ENCODE measurements around the gene EXTL2. TPM values are rescaled to one million over a fixed set of nuclear protein-coding genes. Genes with fewer than 3 reads are reported as not detected.
"Not testable (repeated sequence)": the region's sequence is repeated elsewhere in the genome, so short reads cannot be mapped to it uniquely, and the experiment has no call there.

Gene EXTL2
- polyA plus RNA-seq, 2 donors, result 2.6 to 3.7 TPM

DNA sequence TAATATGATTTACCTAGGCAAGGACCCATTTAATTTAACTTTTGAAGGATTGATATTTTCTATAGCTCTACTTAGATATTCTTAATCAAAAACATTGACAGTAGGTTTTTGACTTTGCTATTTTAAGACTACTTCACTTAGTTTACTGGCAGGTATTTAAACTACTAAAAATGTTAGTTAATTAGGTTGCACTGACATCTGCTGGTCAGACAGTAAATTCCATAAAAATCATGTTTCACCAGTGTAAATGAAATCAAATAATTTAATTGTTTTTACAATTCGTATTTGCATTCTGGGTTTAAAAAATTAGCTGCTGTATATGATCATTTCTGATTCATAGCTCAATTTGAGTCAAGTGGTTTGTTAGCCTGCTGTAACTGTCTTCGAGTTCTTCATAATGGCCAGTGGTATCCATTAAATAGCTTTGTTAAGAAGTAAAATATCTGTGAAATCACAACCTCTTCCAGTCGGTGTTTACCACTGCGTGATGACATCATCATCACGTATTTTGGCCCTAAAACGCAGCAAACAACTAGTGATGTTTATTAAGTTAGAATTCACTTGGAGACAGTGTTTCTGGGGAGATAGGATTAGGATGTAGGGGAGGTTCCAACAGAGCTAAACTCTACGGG lies 26.2 kb downstream of the EXTL2 start:
- 11 to 16% methylated on average over 7 of the region's 7 CpGs for WGBS, 2 donors
- no peaks in the 10 kb centered on the region for H3K36me3 ChIP-seq (ENCODE audit: control insufficient read depth in 2 of 2, insufficient read depth in 2 of 2, low read length in 1 of 2)
- no peaks in the 10 kb centered on the region for H3K27me3 ChIP-seq (ENCODE audit: control insufficient read depth in 1 of 2, insufficient read depth in 2 of 2, low read length in 2 of 2)
- no peaks in the 10 kb centered on the region for H3K4me1 ChIP-seq (ENCODE audit: control insufficient read depth in 2 of 2, insufficient read depth in 2 of 2, low read length in 1 of 2)
- H3K9me3 ChIP-seq (ENCODE audit: control insufficient read depth in 2 of 2, insufficient read depth in 1 of 2, low read depth in 1 of 2, low read length in 1 of 2), result no peaks in the 10 kb centered on the region
- no peak overlapping the region for H3K27ac ChIP-seq (ENCODE audit: low read depth in 2 of 2, low read length in 1 of 2)
- no peak overlapping the region for H3K4me3 ChIP-seq (ENCODE audit: low read depth in 1 of 2, low read length in 2 of 2)

DNA sequence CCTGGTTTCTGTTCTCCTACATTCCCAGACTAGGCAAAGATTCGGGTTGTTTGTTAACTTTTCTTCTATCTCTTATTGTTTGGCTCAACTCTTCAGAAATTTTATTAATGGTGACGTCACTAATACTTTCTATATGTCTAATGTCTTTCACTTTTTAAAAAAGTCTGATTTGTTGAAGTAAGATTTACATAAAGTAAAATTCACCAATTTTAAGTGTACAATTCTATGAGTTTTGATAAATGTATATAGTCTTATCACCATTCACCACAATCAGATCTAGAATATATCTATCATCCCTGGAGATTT lies 27.8 kb downstream of the EXTL2 start:
- H3K27ac ChIP-seq (ENCODE audit: low read depth in 2 of 2, low read length in 1 of 2), result no peak overlapping the region
- no peaks in the 10 kb centered on the region for H3K4me1 ChIP-seq (ENCODE audit: control insufficient read depth in 2 of 2, insufficient read depth in 2 of 2, low read length in 1 of 2)
- H3K9me3 ChIP-seq (ENCODE audit: control insufficient read depth in 2 of 2, insufficient read depth in 1 of 2, low read depth in 1 of 2, low read length in 1 of 2), result no peaks in the 10 kb centered on the region
- no peaks in the 10 kb centered on the region for H3K27me3 ChIP-seq (ENCODE audit: control insufficient read depth in 1 of 2, insufficient read depth in 2 of 2, low read length in 2 of 2)
- H3K36me3 ChIP-seq (ENCODE audit: control insufficient read depth in 2 of 2, insufficient read depth in 2 of 2, low read length in 1 of 2), result no peaks in the 10 kb centered on the region
- 64% methylated on average over 2 of the region's 2 CpGs for WGBS, 2 donors
- H3K4me3 ChIP-seq (ENCODE audit: low read depth in 1 of 2, low read length in 2 of 2), result no peak overlapping the region

DNA sequence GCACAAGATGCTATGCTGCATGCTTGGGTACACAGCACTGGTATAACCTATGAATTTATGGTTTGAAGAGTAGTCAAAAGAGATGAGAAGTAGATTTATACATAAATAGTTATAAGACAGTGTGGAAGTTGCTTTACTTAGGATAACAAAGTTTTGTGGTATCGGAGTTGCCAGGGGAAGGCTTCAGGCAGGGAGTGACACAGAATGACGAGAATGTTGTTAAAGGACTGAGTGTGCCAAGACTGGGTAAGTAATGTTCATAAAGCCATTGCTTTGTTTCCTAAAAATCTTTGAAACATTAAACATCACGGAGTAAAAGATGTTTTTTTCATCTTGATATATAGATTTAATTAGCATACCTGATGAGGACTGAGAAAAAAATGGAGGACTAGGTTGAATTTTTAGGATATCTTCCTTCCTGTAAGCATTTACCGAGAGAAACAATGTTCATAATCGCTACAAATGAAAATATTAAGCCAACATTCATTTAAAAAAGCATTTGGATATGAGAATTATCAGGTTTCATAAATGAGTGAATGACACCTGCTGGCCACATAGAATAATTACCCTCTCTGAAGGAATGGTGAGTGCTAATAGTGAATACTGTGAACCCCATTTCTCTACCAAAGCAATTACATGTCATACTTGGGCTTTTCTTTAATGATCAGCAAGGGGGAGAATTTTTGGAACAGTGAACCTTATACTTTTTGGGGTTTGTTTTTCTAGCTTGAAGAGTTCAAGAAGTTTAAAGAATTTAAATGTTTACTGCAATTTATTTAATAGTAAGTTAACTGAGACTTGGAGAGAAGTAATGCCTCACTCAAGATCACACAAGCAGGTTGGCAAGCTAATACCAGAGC lies 28.4 kb downstream of the EXTL2 start:
- WGBS, 2 donors, result 18 to 24% methylated on average over 5 of the region's 5 CpGs
- no peaks in the 10 kb centered on the region for H3K9me3 ChIP-seq (ENCODE audit: control insufficient read depth in 2 of 2, insufficient read depth in 1 of 2, low read depth in 1 of 2, low read length in 1 of 2)
- no peak overlapping the region for H3K27ac ChIP-seq (ENCODE audit: low read depth in 2 of 2, low read length in 1 of 2)
- H3K36me3 ChIP-seq (ENCODE audit: control insufficient read depth in 2 of 2, insufficient read depth in 2 of 2, low read length in 1 of 2), result no peaks in the 10 kb centered on the region
- H3K27me3 ChIP-seq (ENCODE audit: control insufficient read depth in 1 of 2, insufficient read depth in 2 of 2, low read length in 2 of 2), result no peaks in the 10 kb centered on the region
- H3K4me1 ChIP-seq (ENCODE audit: control insufficient read depth in 2 of 2, insufficient read depth in 2 of 2, low read length in 1 of 2), result no peaks in the 10 kb centered on the region
- no peak overlapping the region for H3K4me3 ChIP-seq (ENCODE audit: low read depth in 1 of 2, low read length in 2 of 2)

DNA sequence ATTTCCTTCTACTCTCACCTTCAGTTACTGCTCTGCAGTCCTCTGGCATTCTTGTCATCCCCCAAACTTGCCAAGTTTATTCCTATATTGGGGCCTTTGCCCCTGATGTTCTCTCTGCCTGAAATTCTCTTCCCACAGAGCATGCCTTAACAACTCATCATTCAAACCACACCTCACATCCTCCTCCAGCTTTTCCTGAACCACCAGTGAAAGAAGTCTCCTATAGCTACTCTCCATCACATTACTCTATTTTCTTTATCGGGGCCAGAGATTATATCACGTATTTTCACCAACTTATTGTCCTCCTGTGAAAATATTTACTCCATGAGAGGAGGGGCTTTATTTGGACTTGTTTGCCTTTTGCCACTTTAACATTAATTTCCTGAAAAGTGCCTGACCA lies 32.1 kb downstream of the EXTL2 start:
- H3K36me3 ChIP-seq (ENCODE audit: control insufficient read depth in 2 of 2, insufficient read depth in 2 of 2, low read length in 1 of 2), result no peaks in the 10 kb centered on the region
- no peaks in the 10 kb centered on the region for H3K4me1 ChIP-seq (ENCODE audit: control insufficient read depth in 2 of 2, insufficient read depth in 2 of 2, low read length in 1 of 2)
- H3K9me3 ChIP-seq (ENCODE audit: control insufficient read depth in 2 of 2, insufficient read depth in 1 of 2, low read depth in 1 of 2, low read length in 1 of 2), result no peaks in the 10 kb centered on the region
- no peak overlapping the region for H3K4me3 ChIP-seq (ENCODE audit: low read depth in 1 of 2, low read length in 2 of 2)
- 82 to 83% methylated on average over 2 of the region's 2 CpGs for WGBS, 2 donors
- H3K27ac ChIP-seq (ENCODE audit: low read depth in 2 of 2, low read length in 1 of 2), result no peak overlapping the region
- no peaks in the 10 kb centered on the region for H3K27me3 ChIP-seq (ENCODE audit: control insufficient read depth in 1 of 2, insufficient read depth in 2 of 2, low read length in 2 of 2)

DNA sequence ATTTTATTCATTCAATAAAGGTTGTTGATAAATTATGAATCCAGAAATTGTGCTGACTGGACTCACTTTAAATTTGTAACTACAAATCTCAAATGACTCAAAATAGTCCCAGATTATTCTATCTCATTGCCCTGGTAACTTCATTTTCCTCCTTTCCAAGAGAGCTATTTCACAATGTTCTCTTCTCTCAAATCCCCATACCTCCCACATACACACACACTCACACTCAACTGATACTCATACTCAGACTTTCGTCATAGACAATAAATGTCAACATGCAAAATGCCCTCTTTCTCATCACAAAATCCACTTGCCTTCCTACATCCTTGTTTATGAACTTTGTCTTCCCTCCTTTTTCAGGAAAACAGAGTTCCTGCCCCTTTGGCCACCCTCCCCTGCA lies 33.3 kb downstream of the EXTL2 start:
- no peaks in the 10 kb centered on the region for H3K9me3 ChIP-seq (ENCODE audit: control insufficient read depth in 2 of 2, insufficient read depth in 1 of 2, low read depth in 1 of 2, low read length in 1 of 2)
- no peaks in the 10 kb centered on the region for H3K4me1 ChIP-seq (ENCODE audit: control insufficient read depth in 2 of 2, insufficient read depth in 2 of 2, low read length in 1 of 2)
- no peak overlapping the region for H3K27ac ChIP-seq (ENCODE audit: low read depth in 2 of 2, low read length in 1 of 2)
- no peaks in the 10 kb centered on the region for H3K27me3 ChIP-seq (ENCODE audit: control insufficient read depth in 1 of 2, insufficient read depth in 2 of 2, low read length in 2 of 2)
- H3K4me3 ChIP-seq (ENCODE audit: low read depth in 1 of 2, low read length in 2 of 2), result no peak overlapping the region
- WGBS, 2 donors, result 78 to 90% methylated on average over 1 of the region's 1 CpG
- H3K36me3 ChIP-seq (ENCODE audit: control insufficient read depth in 2 of 2, insufficient read depth in 2 of 2, low read length in 1 of 2), result no peaks in the 10 kb centered on the region

DNA sequence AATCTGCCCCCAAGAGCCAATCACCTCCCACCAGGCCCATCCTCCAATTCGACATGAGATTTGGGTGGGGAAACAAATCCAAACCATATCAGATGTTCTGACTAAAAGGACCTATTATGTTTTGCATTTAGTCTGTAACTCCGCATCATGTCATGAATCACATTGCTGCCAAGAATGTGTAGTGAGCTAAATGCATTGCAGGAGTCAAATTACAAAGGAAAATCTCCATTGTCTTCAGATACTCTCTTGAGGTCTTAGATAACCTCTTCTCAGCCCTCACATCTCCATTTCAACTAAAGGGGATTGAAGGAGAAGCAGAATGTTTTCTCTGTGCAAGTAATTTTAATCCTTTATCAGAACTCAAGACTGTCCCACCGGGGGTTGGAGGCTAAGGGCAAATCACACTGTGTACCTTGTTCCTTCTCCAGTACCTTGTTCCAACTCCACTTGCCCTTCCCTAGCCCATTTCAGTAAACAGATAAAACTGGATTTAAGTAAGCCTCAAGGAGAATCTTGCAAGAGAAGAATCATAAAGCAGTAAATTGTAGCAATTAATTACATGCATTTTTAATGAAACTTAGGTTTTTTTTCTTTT lies 34.1 kb downstream of the EXTL2 start:
- H3K4me1 ChIP-seq (ENCODE audit: control insufficient read depth in 2 of 2, insufficient read depth in 2 of 2, low read length in 1 of 2), result no peaks in the 10 kb centered on the region
- no peak overlapping the region for H3K4me3 ChIP-seq (ENCODE audit: low read depth in 1 of 2, low read length in 2 of 2)
- no peaks in the 10 kb centered on the region for H3K9me3 ChIP-seq (ENCODE audit: control insufficient read depth in 2 of 2, insufficient read depth in 1 of 2, low read depth in 1 of 2, low read length in 1 of 2)
- no peaks in the 10 kb centered on the region for H3K27me3 ChIP-seq (ENCODE audit: control insufficient read depth in 1 of 2, insufficient read depth in 2 of 2, low read length in 2 of 2)
- no peak overlapping the region for H3K27ac ChIP-seq (ENCODE audit: low read depth in 2 of 2, low read length in 1 of 2)
- 61 to 62% methylated on average over 3 of the region's 3 CpGs for WGBS, 2 donors
- no peaks in the 10 kb centered on the region for H3K36me3 ChIP-seq (ENCODE audit: control insufficient read depth in 2 of 2, insufficient read depth in 2 of 2, low read length in 1 of 2)

DNA sequence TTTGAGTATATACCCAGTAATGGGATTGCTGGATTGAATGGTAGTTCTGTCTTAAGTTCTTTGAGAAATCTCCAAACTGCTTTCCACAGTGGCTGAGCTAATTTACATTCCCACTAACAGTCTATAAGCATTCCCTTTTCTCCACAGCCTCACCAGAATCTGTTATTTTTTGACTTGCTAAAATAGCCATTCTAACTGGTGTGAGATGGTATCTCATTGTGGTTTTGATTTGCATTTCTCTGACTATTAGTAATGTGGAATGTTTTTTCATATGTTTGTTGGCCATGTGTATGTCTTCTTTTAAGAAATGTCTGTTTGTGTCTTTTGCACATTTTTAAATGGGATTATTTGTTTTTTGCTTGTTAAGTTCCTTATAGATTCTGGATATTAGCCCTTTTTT lies 39.5 kb downstream of the EXTL2 start:
- H3K9me3 ChIP-seq (ENCODE audit: control insufficient read depth in 2 of 2, insufficient read depth in 1 of 2, low read depth in 1 of 2, low read length in 1 of 2); H3K27me3 ChIP-seq (ENCODE audit: control insufficient read depth in 1 of 2, insufficient read depth in 2 of 2, low read length in 2 of 2); H3K4me3 ChIP-seq (ENCODE audit: low read depth in 1 of 2, low read length in 2 of 2); H3K27ac ChIP-seq (ENCODE audit: low read depth in 2 of 2, low read length in 1 of 2); H3K36me3 ChIP-seq (ENCODE audit: control insufficient read depth in 2 of 2, insufficient read depth in 2 of 2, low read length in 1 of 2); H3K4me1 ChIP-seq (ENCODE audit: control insufficient read depth in 2 of 2, insufficient read depth in 2 of 2, low read length in 1 of 2): not testable (repeated sequence)

DNA sequence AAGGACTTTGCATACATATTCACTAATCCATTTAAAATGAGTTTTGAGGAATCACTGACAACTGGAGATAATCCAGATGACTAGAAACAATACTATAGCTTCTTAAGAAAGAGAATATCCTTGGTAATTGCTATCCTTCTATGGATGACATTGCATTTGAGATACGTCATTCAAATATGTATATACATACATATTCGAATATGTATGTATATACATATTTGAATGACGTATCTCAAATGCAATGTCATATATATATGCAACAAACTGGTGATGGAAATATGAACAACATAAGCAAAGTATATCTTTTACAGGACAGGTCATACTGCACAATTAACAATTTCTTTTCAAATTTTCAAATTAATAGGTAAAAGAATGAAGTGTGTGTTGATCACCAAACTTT lies 41.7 kb downstream of the EXTL2 start:
- WGBS, 2 donors, result 91 to 93% methylated on average over 3 of the region's 3 CpGs
- no peaks in the 10 kb centered on the region for H3K4me1 ChIP-seq (ENCODE audit: control insufficient read depth in 2 of 2, insufficient read depth in 2 of 2, low read length in 1 of 2)
- no peaks in the 10 kb centered on the region for H3K9me3 ChIP-seq (ENCODE audit: control insufficient read depth in 2 of 2, insufficient read depth in 1 of 2, low read depth in 1 of 2, low read length in 1 of 2)
- no peaks in the 10 kb centered on the region for H3K27me3 ChIP-seq (ENCODE audit: control insufficient read depth in 1 of 2, insufficient read depth in 2 of 2, low read length in 2 of 2)
- H3K27ac ChIP-seq (ENCODE audit: low read depth in 2 of 2, low read length in 1 of 2), result no peak overlapping the region
- H3K4me3 ChIP-seq (ENCODE audit: low read depth in 1 of 2, low read length in 2 of 2), result no peak overlapping the region
- no peaks in the 10 kb centered on the region for H3K36me3 ChIP-seq (ENCODE audit: control insufficient read depth in 2 of 2, insufficient read depth in 2 of 2, low read length in 1 of 2)

DNA sequence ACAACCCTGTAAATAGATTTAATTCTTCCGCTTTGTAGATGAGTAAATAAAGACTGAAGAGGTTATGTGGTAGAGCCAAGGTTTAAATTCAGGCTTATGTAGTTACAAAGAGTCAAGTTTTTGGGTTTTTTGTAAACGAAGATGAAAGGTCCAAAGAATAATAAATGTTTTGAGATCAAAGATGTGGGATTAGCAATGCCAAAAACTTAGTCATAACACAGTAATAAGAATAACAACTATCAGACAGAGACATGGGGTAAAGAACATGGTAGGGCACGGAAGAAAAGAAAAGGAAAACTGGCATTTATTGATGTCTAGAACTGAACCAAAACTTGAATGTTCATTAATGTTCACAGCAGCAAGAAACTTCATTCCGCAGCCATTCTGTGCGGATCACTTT lies 42.9 kb downstream of the EXTL2 start:
- Histone ChIP-seq H3K4me3 (ENCODE audit: low read depth in 1 of 2, low read length in 2 of 2) (no peak overlapping the region), H3K4me1 (ENCODE audit: control insufficient read depth in 2 of 2, insufficient read depth in 2 of 2, low read length in 1 of 2) (no peaks in the 10 kb centered on the region), H3K36me3 (ENCODE audit: control insufficient read depth in 2 of 2, insufficient read depth in 2 of 2, low read length in 1 of 2) (no peaks in the 10 kb centered on the region), H3K9me3 (ENCODE audit: control insufficient read depth in 2 of 2, insufficient read depth in 1 of 2, low read depth in 1 of 2, low read length in 1 of 2) (no peaks in the 10 kb centered on the region), H3K27me3 (ENCODE audit: control insufficient read depth in 1 of 2, insufficient read depth in 2 of 2, low read length in 2 of 2) (no peaks in the 10 kb centered on the region), H3K27ac (ENCODE audit: low read depth in 2 of 2, low read length in 1 of 2) (no peak overlapping the region)
- whole genome bisulfite sequencing, 2 donors, result 45 to 63% methylated on average over 5 of the region's 5 CpGs
